Hepatocyte (in vitro differentiated cells): ENCODE results near the gene RANBP3. TPM values are rescaled to one million over a fixed set of nuclear protein-coding genes. Genes with fewer than 3 reads are reported as not detected.

ENCODE experiments used
- DNase-seq: peaks from one replicate; pipeline ENCODE4 v3.0.0-alpha.2; 2016; ENCODE audit warnings: low spot score
- H2AFZ ChIP-seq: fragments of 200-600 bp; sonication (generic); 2 replicates; pipeline ENCODE4 v1.6.0; 2016; ENCODE audit warnings: antibody characterized with exemption, mild to moderate bottlenecking
- H3K27ac ChIP-seq: fragments of 200-600 bp; sonication (generic); 2 replicates; pipeline ENCODE4 v1.5.1; 2016; ENCODE audit warnings: mild to moderate bottlenecking
- H3K27me3 ChIP-seq: fragments of 200-600 bp; sonication (generic); 2 replicates; pipeline ENCODE4 v1.6.1; 2016
- H3K36me3 ChIP-seq: fragments of 200-600 bp; sonication (generic); replicated peaks from 2 replicates; pipeline ENCODE4 v1.5.1; 2016; ENCODE audit warnings: low read depth; ENCODE audit not compliant: insufficient read depth
- H3K4me1 ChIP-seq: fragments of 200-600 bp; sonication (generic); 2 replicates; pipeline ENCODE4 v1.5.1; 2016; ENCODE audit warnings: mild to moderate bottlenecking, moderate library complexity; ENCODE audit not compliant: insufficient read depth
- H3K4me2 ChIP-seq: fragments of 200-600 bp; sonication (generic); 2 replicates; pipeline ENCODE4 v1.6.0; 2016
- H3K4me3 ChIP-seq: fragments of 200-600 bp; sonication (generic); 2 replicates; pipeline ENCODE4 v1.5.1; 2016; ENCODE audit warnings: mild to moderate bottlenecking
- H3K79me2 ChIP-seq: fragments of 200-600 bp; sonication (generic); 2 replicates; pipeline ENCODE4 v1.6.0; 2017; ENCODE audit warnings: mild to moderate bottlenecking
- H3K9me2 ChIP-seq: fragments of 200-600 bp; sonication (generic); replicated peaks from 2 replicates; pipeline ENCODE4 v1.6.0; 2017; ENCODE audit warnings: mild to moderate bottlenecking; ENCODE audit not compliant: insufficient read depth
- H3K9me3 ChIP-seq: fragments of 200-600 bp; sonication (generic); 2 replicates; pipeline ENCODE4 v1.5.1; 2016; ENCODE audit warnings: low read depth, mild to moderate bottlenecking
- H4K20me1 ChIP-seq: fragments of 200-600 bp; sonication (generic); 2 replicates; pipeline ENCODE4 v1.6.0; 2016; ENCODE audit warnings: mild to moderate bottlenecking; ENCODE audit not compliant: insufficient read depth, poor library complexity, severe bottlenecking
- CTCF ChIP-seq: fragments of 200-600 bp; sonication (generic); IDR thresholded peaks from 2 replicates; pipeline ENCODE4 v1.5.1; 2016; ENCODE audit warnings: antibody characterized with exemption, mild to moderate bottlenecking; ENCODE audit not compliant: poor library complexity
- EZH2 ChIP-seq: fragments of 200-600 bp; sonication (generic); IDR thresholded peaks from 2 replicates; pipeline ENCODE4 v1.6.1; 2016; ENCODE audit warnings: antibody characterized with exemption, mild to moderate bottlenecking, borderline replicate concordance
- EZH2phosphoT487 ChIP-seq: fragments of 200-600 bp; sonication (generic); IDR thresholded peaks from one replicate; pipeline ENCODE4 v1.6.1; 2018; ENCODE audit warnings: antibody characterized with exemption, mild to moderate bottlenecking, low read depth, moderate library complexity; ENCODE audit not compliant: unreplicated experiment, severe bottlenecking
- WGBS: methylation state at CpG from one replicate; pipeline ENCODE4 v1.1.6; 2016; ENCODE audit warnings: low lambda C conversion rate; ENCODE audit errors: missing lambda C conversion rate; 5-methylcytosine and 5-hydroxymethylcytosine counted together
- polyA plus RNA-seq: library from polyadenylated mRNA; unstranded; fragments of >200 nt; fragmentation: Nextera tagmentation; extraction: Ambion mirVana; gene quantifications from 2 replicates; pipeline ENCODE4 v1.2.1, GENCODE V29; 2016
- total RNA-seq: library from RNA; depleted of rRNA; stranded (reverse); fragments of >200 nt; gene quantifications from 2 replicates; pipeline ENCODE4 v1.2.3, GENCODE V29; 2014

RANBP3 gene
- total and polyA plus RNA-seq, 2 experiments from 2014 or later, result 10.4 to 51.0 TPM

GRCh38 chr19:5935473-5936291 is 42.3 kb downstream of the RANBP3 start:
- Histone ChIP-seq H3K4me3 (no peak overlapping the region), H2AFZ (no peak overlapping the region), H3K27ac (peak overlapping the region; percentile 71), H3K4me2 (peak overlapping the region; percentile 46), H3K9me2 (no peaks in the 10 kb centered on the region), H4K20me1 (peaks cover 18% of the 10 kb centered on the region), H3K4me1 (peaks cover 25% of the 10 kb centered on the region), H3K79me2 (peaks cover 63% of the 10 kb centered on the region), H3K36me3 (no peaks in the 10 kb centered on the region), H3K27me3 (no peaks in the 10 kb centered on the region), H3K9me3 (no peaks in the 10 kb centered on the region)
- no peak for TF ChIP-seq CTCF
- no peak for TF ChIP-seq EZH2
- WGBS, result 75% methylated on average over 25 of the region's 25 CpGs
- no peak for DNase-seq

- TF ChIP-seq CTCF, result no peak
- no peak for TF ChIP-seq EZH2phosphoT487
- TF ChIP-seq EZH2, result no peak
- Histone ChIP-seq H4K20me1 (peaks cover 18% of the 10 kb centered on the region), H3K36me3 (no peaks in the 10 kb centered on the region), H3K79me2 (peaks cover 56% of the 10 kb centered on the region), H2AFZ (no peak overlapping the region), H3K4me3 (no peak overlapping the region), H3K27ac (peak overlapping the region; percentile 71), H3K4me1 (peaks cover 25% of the 10 kb centered on the region), H3K9me3 (no peaks in the 10 kb centered on the region), H3K4me2 (peak overlapping the region; percentile 46), H3K27me3 (no peaks in the 10 kb centered on the region), H3K9me2 (no peaks in the 10 kb centered on the region)
- DNase-seq, result peak; percentile 69
- WGBS, result 53% methylated on average over 16 of the region's 16 CpGs
These were observed 43.0 kb downstream of the RANBP3 start for GRCh38 chr19:5934774-5935472.

- Histone ChIP-seq H3K36me3 (no peaks in the 10 kb centered on the region), H3K79me2 (peaks cover 47% of the 10 kb centered on the region), H3K27ac (peak overlapping the region; percentile 71), H3K4me3 (no peak overlapping the region), H2AFZ (no peak overlapping the region), H3K9me2 (no peaks in the 10 kb centered on the region), H3K4me1 (peaks cover 28% of the 10 kb centered on the region), H3K27me3 (no peaks in the 10 kb centered on the region), H3K4me2 (no peak overlapping the region), H3K9me3 (no peaks in the 10 kb centered on the region), H4K20me1 (peaks cover 14% of the 10 kb centered on the region)
- WGBS, result 91% methylated on average over 5 of the region's 5 CpGs
- DNase-seq, result no peak
- TF ChIP-seq EZH2, result no peak
- no peak for TF ChIP-seq CTCF
- no peak for TF ChIP-seq EZH2phosphoT487
These were observed 43.9 kb downstream of the RANBP3 start for GRCh38 chr19:5934069-5934401.
